ENCODE measurements around the gene METTL21C. TPM values are rescaled to one million over a fixed set of nuclear protein-coding genes. Genes with fewer than 3 reads are reported as not detected.

METTL21C gene
- total RNA-seq, 1 donor from 2014 or later: not detected

Other genes starting within 250 kb of the METTL21C start
- gene TPP2, start 98.1 kb downstream of the METTL21C start, total RNA-seq: 22.4 and 25.5 TPM in 2 replicates
- gene TEX30, start 78.7 kb upstream of the METTL21C start, total RNA-seq: 9.7 and 16.1 TPM in 2 replicates
- 4.0 and 6.1 TPM in 2 replicates for gene POGLUT2, start 103.9 kb upstream of the METTL21C start, total RNA-seq
- gene BIVM, start 104.1 kb upstream of the METTL21C start, total RNA-seq: 7.9 and 11.1 TPM in 2 replicates
- gene ERCC5, start 151.0 kb upstream of the METTL21C start, total RNA-seq: 41.3 and 44.9 TPM in 2 replicates

All from bronchial epithelial cell (primary cell).